GM21723 (cell line): ENCODE measurements around the gene EXOC3L1.

Experiments
- ATAC-seq: cut with Tn5 transposase; IDR thresholded peaks from one replicate; pipeline ENCODE4 v1.9.1; 2021; ENCODE audit warnings: mild to moderate bottlenecking, moderate library complexity; ENCODE audit not compliant: unreplicated experiment

Gene EXOC3L1

GRCh38 chr16:67165121-67166078 lies 24.5 kb downstream of the EXOC3L1 start:
- ATAC-seq: no peak

DNA sequence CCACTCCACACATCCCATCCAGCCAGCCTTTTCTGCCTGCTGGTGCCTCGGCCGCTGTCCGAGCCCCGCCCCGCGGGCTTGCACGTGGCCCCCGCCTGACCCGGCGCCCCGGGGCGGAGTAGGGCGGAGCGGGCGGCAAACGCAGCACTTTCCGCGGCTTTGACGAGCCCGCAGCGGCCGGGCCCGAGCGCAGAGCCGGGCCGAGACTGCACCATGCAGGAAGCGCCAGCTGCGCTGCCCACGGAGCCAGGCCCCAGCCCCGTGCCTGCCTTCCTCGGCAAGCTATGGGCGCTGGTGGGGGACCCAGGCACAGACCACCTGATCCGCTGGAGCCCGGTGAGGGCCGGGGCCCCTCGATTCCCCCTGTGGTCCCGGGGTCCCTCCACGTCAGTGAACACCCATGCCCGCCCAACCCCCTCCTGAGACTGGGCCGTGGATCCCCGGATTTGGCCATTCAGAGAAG lies 25.3 kb downstream of the EXOC3L1 start, which contains the start of gene HSF4:
Gene HSF4, plus strand, starts transcription at position 147 of the 463 bp plus-strand sequence. Its CDS starts 67 bp downstream, at position 214.
- no peak for ATAC-seq

- no peak for ATAC-seq
These were observed 25.9 kb downstream of the EXOC3L1 start for GRCh38 chr16:67163999-67164558.

- ATAC-seq: no peak
These were observed 26.6 kb downstream of the EXOC3L1 start for GRCh38 chr16:67163164-67163998.

GRCh38 chr16:67162506-67163163 lies 27.3 kb downstream of the EXOC3L1 start:
- ATAC-seq: no peak

GRCh38 chr16:67161595-67162058 lies 28.3 kb downstream of the EXOC3L1 start:
- ATAC-seq: no peak

GRCh38 chr16:67158637-67159600 lies 31.0 kb downstream of the EXOC3L1 start:
- ATAC-seq: peak; percentile 41

DNA sequence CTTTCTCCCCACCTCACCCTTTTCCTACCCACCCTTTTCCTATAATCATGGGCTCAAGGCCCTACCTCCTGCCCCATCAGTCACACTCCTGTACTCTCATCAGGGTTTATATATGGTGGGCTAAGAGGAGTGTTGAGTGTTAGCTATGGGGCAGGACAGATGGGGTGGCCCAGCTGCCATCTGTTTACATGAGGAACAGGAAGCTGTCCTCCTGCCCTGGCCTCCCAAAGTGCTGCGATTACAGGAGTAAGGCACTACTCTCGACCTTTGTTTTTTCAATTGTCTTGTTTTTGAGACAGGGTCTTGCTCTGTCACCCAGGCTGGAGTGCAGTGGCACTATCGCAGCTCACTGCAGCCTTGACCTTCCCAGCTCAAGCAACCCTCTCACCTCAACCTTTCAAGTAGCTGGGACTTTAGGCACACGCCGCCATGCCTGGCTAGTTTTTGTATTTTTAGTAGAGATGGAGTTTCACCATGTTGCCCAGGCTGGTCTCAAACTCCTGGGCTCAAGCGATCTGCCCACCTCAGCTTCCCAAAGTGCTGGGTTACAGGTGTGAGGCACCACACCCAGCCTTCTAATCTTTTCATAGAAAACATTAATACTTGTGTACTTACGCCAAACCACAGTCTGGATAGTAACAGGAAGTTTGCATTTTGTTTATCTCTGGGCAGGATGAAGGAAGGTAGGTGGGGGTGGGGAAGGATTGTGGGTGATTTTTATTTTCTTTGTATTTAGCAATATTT lies 31.9 kb downstream of the EXOC3L1 start:
- ATAC-seq: no peak

- no peak for ATAC-seq
These were observed 32.7 kb downstream of the EXOC3L1 start for GRCh38 chr16:67157106-67157748.

DNA sequence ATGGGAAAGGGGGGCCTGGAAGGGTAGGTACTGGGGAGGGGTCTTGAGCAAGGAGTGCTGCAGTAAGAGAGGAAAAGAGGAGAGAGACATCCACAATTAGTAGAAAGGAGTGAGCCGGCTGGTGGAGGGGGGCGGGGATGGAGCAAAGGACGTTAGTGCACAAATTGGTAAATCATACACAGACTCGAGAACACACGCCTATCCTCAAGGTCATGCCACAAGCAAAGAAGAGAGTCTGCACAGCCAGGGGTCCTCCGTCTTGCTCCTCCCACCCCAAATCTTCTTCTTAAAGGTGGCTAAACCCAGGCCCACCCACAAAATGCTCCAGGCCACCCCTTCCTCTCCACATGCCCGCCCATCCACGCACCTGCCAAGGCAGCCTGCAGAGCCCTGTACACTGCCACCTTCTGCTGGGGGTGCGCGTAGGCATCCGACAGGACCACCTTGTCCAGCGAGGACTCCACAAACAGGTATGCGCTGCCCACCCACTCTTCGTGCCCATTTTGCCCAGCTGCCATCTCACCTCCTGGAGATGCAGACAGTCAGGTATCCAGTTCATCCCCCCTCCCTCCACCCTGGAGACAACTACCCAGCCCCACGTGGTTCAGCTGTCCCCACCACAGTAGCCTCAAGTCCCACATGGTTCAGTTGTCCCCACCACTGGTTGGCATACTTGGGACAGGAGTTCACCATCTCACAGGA lies 33.6 kb downstream of the EXOC3L1 start:
- no peak for ATAC-seq

DNA sequence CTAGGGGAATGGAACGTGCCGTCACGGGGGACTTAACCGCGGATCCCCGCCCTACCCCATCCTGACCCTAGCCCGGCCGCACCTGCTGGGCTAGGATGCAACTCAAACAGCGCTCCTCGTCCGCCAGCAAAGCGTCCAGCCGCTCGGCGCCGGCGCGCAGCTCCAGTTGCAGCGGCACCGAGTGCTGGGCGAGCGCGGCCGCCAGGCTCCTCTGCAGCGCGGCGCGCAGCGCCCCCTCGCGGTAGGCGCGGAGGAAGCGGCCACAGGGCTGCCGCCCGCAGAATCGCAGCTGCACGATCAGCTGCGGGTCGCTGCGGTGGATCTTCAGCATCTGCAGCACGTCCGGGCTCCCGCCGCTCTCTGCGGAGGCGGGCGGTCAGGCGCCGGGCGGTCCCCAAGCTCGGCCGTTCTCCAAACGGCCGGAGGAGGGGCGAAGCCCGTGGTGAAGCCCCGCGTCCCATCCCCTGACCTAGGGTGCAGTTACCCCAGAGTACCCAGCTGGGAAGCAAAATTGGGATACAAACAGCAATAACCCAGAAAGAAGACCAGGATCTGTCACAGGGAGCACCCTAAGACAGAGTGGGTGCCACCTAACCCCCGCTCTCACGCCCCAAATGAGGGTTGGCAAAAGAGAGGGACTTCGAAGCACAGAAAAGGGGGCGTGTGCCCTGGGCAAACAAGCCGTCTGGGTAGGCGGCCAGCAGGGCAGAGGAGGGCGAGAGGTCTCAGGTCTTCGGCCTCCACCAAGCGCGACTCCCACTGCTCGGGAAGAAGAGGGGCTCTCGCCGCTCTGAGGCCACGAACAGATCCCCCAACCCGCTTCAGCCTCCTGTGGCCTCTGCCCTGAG lies 34.4 kb downstream of the EXOC3L1 start:
- ATAC-seq: no peak

DNA sequence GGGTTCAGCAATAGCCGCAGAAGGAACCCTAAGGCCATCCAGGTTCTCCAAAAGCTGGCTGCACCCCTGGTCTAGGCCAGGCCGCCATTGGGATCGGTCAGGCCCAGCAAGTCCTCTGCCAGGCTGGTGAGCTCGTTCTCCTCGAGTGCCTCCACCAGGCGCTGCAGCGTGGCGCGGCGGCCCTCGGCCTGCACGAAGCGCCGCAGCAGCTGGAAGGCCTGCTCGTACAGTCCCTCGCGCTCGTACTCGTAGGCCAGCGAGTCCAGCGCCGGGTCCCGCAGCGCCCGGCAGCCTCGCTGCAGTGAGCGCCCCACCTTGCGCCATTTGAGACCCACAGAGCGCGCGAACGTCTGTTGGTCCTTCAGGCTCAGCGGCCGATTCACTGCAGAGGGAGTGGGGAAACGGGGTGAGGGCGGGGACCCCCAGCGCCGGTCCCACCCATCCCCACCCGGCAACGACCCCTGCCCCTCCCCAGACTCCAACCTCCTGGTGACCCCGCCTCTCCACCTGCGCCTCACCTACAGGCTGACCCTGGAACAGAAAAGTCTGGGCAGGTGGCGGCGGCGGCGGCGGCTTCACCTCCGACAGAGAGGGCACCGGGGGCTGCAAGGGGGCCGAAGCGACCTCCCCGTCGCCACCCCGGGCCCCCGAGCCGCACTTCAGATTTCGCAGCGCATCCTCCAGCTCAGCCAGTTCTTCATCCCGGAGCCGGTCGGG lies 35.2 kb downstream of the EXOC3L1 start:
- ATAC-seq: no peak

- ATAC-seq: no peak
These were observed 38.4 kb downstream of the EXOC3L1 start for GRCh38 chr16:67151431-67152097.

GRCh38 chr16:67150833-67151396 lies 39.0 kb downstream of the EXOC3L1 start, which contains the start of gene B3GNT9:
Gene B3GNT9, minus strand, starts transcription at chr16:67150998. Its CDS starts 513 bp downstream, at chr16:67150485.
- ATAC-seq: peak; percentile 53
